Lung (tissue), 12 donors: ENCODE data around the gene FKRP. TPM values are rescaled to one million over a fixed set of nuclear protein-coding genes. Genes with fewer than 3 reads are reported as not detected.

Experiments used
- ATAC-seq: fragments of 200-7000 bp; cut with Tn5 transposase; one replicate; pipeline ENCODE4 v1.9.1; 2020; ENCODE audit warnings: moderate number of reproducible peaks; ENCODE audit not compliant: insufficient read depth, low FRiP score
- DNase-seq, 3 donors: peaks; one replicate each; pipeline ENCODE4 v3.0.0-alpha.2; 2013 to 2017
- H3K27ac ChIP-seq, 2 donors: one replicate each; pipeline ENCODE4 v1.5.1; 2013; ENCODE audit warnings: mild to moderate bottlenecking in 2 of 2, moderate library complexity in 2 of 2, control low read depth in 1 of 2, inconsistent platforms in 1 of 2, low read depth in 1 of 2, low read length in 1 of 2
- H3K27me3 ChIP-seq, 3 donors: one replicate each; pipeline ENCODE4 v1.5.1; 2013; ENCODE audit warnings: low read length in 2 of 3; ENCODE audit not compliant: control insufficient read depth in 3 of 3, insufficient read depth in 3 of 3
- H3K36me3 ChIP-seq, 4 donors: one replicate each; pipeline ENCODE4 v1.5.1; 2013; ENCODE audit warnings: low read length in 4 of 4, mild to moderate bottlenecking in 1 of 4, moderate library complexity in 1 of 4; ENCODE audit not compliant: control insufficient read depth in 4 of 4, insufficient read depth in 4 of 4
- H3K4me1 ChIP-seq, 5 donors: one replicate each; pipeline ENCODE4 v1.5.1; 2013; ENCODE audit warnings: low read length in 5 of 5, mild to moderate bottlenecking in 2 of 5, moderate library complexity in 1 of 5; ENCODE audit not compliant: control insufficient read depth in 5 of 5, insufficient read depth in 5 of 5
- H3K4me3 ChIP-seq: one replicate; pipeline ENCODE4 v1.5.1; 2013; ENCODE audit warnings: mild to moderate bottlenecking, control low read depth, moderate library complexity
- H3K9ac ChIP-seq, 2 donors: one replicate each; pipeline ENCODE4 v1.5.1; 2013; ENCODE audit warnings: low read length in 2 of 2, control low read depth in 1 of 2; ENCODE audit not compliant: insufficient read depth in 1 of 2
- H3K9me3 ChIP-seq, 4 donors: one replicate each; pipeline ENCODE4 v1.5.1; 2013; ENCODE audit warnings: low read length in 3 of 4, mild to moderate bottlenecking in 1 of 4, moderate library complexity in 1 of 4; ENCODE audit not compliant: control insufficient read depth in 4 of 4, insufficient read depth in 3 of 4
- WGBS, 2 donors: extraction: QIAGEN DNeasy Blood & Tissue Kit; methylation state at CpG; one replicate each; pipeline ENCODE4 v1.1.7; 2013; 5-methylcytosine and 5-hydroxymethylcytosine counted together
- polyA plus RNA-seq, 2 donors: library from polyadenylated mRNA; stranded (reverse); fragments of 200-250 nt; gene quantifications; one replicate each; pipeline ENCODE4 v1.2.1, GENCODE V29; 2013
- total RNA-seq, 2 donors: library from RNA; depleted of rRNA in 1 of 2; stranded (reverse); fragments of >200 nt in 1 of 2; gene quantifications; one replicate each; pipeline ENCODE4 v1.2.1, GENCODE V29; 2014 to 2021
- TF ChIP-seq, protein P1 (sequence below): IDR thresholded peaks from 2 replicates; pipeline ENCODE4 v1.5.1; 2012; ENCODE audit warnings: mild to moderate bottlenecking; ENCODE audit errors: control extremely low read depth, extremely low read depth
- donor health status: control.
- donor health status: control.
- donor health status: Bipolar disorder and iron deficiency.
- donor health status: healthy.
- donor health status: DM: yes; HTN: yes; CAD: no.

FKRP gene
- total and polyA plus RNA-seq, 4 donors = 10.8 to 23.9 (median 15.2) TPM

DNA sequence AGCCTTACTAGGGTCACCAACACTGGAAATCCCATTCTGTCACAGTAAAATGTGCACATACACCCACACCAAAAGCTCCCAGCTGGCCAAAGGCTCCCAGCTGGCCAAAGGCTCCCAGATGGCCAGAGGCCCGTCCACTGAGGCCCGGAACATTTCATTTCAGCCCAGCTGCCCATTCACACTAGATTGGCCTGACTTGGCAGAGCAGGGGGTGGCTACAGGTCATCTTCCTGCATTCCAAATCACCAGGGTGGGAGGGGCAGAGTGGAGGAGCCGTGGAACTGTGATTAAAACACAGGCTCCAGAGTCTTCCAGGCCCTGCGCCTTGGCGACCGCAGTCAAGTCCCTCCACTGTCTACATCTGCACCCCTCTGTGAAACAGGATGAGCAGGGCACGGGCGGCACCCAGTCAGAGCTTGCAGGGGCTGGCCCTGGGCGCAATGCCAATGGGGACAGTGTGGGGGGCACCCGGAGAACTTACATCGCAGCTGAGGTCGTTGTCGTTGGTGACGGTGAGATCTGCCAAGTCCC is 18.8 kb upstream of the FKRP start:
- Histone ChIP-seq H3K27ac (no peak overlapping the region), H3K27me3 (no peaks in the 10 kb centered on the region), H3K4me3 (no peak overlapping the region), H3K9ac (no peak overlapping the region), H3K9me3 (no peaks in the 10 kb centered on the region), H3K36me3 (peaks cover 7 to 85% (median 56%) of the 10 kb centered on the region in 4 donors), H3K4me1 (peaks cover 0 to 6% (median 0%) of the 10 kb centered on the region in 5 donors)
- TF ChIP-seq, protein P1, sequence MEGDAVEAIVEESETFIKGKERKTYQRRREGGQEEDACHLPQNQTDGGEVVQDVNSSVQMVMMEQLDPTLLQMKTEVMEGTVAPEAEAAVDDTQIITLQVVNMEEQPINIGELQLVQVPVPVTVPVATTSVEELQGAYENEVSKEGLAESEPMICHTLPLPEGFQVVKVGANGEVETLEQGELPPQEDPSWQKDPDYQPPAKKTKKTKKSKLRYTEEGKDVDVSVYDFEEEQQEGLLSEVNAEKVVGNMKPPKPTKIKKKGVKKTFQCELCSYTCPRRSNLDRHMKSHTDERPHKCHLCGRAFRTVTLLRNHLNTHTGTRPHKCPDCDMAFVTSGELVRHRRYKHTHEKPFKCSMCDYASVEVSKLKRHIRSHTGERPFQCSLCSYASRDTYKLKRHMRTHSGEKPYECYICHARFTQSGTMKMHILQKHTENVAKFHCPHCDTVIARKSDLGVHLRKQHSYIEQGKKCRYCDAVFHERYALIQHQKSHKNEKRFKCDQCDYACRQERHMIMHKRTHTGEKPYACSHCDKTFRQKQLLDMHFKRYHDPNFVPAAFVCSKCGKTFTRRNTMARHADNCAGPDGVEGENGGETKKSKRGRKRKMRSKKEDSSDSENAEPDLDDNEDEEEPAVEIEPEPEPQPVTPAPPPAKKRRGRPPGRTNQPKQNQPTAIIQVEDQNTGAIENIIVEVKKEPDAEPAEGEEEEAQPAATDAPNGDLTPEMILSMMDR = no peak
- no peak for DNase-seq
- no peak for ATAC-seq
- 74 to 80% methylated on average over 14 of the region's 14 CpGs for WGBS, 2 donors

- no peaks in the 10 kb centered on the region for H3K27me3 ChIP-seq
- H3K27ac ChIP-seq = peak overlapping the region in 1 of 2 donors; percentile 50
- peaks cover 0 to 6% (median 0%) of the 10 kb centered on the region in 5 donors for H3K4me1 ChIP-seq
- H3K9me3 ChIP-seq = no peaks in the 10 kb centered on the region
- DNase-seq (no peak), ATAC-seq (no peak)
- peaks cover 9 to 85% (median 56%) of the 10 kb centered on the region in 4 donors for H3K36me3 ChIP-seq
- no peak overlapping the region for H3K9ac ChIP-seq
- no peak overlapping the region for H3K4me3 ChIP-seq
- 83 to 91% methylated on average over 11 of the region's 11 CpGs for WGBS, 2 donors
- TF ChIP-seq, protein P1 = no peak
These were observed 18.1 kb upstream of the FKRP start for GRCh38 chr19:46727757-46728156.

DNA sequence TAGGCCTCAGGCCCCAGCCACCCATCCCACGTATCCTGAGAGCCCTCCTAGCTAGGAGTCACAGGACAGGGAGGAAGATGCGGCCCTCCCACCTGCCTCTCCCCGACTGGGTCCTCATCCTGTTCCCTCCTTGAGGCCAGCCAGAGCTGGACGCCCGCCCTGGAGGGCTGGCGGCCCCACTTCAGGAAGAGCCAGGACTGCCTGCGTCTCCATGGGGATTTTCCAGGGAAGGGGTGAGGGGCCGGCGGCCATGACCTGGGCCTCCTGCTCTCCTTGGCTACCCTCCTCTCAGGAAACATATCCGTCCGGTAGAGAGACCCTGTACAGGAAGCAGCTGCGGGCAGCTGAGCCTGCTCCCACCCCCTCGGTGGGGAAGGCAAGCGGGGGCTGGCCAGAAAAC is 17.6 kb upstream of the FKRP start:
- peak overlapping the region in 1 of 2 donors; percentile 50 for H3K27ac ChIP-seq
- H3K27me3 ChIP-seq = no peaks in the 10 kb centered on the region
- H3K9me3 ChIP-seq = no peaks in the 10 kb centered on the region
- TF ChIP-seq, protein P1 = no peak
- no peak overlapping the region for H3K4me3 ChIP-seq
- H3K4me1 ChIP-seq = peaks cover 0 to 6% (median 0%) of the 10 kb centered on the region in 5 donors
- ATAC-seq = peak; percentile 5
- DNase-seq = peak in 2 of 3 donors; percentile 43 to 67
- H3K9ac ChIP-seq = no peak overlapping the region
- H3K36me3 ChIP-seq = peaks cover 10 to 86% (median 58%) of the 10 kb centered on the region in 4 donors
- WGBS, 2 donors = 56 to 61% methylated on average over 11 to 14 of the region's 14 CpGs
